PC-3 (cell line): ENCODE data around the gene GSK3B. TPM values are rescaled to one million over a fixed set of nuclear protein-coding genes. Genes with fewer than 3 reads are reported as not detected.
A peak's percentile ranks its signal among the peaks of the same experiment; 100 is the strongest.

Experiments used
- ATAC-seq: fragments of 200-7000 bp; cut with Tn5 transposase; 2 replicates; pipeline ENCODE4 v1.9.1; 2020; ENCODE audit warnings: mild to moderate bottlenecking, moderate library complexity
- BruUV-seq: library from RNA; stranded (reverse); fragments of 400-500 nt; replicated peaks from 2 replicates; lab custom pipeline; 2021; lab: Mats Ljungman, UMichigan
- CTCF ChIA-PET: fragments of 300-600 bp; sonication (Branson Sonifier 250); formaldehyde crosslinking; loops from one replicate; lab custom pipeline; 2022; ENCODE audit warnings: antibody characterized with exemption; lab: Charles Lee
- POLR2A ChIA-PET: fragments of 300-600 bp; sonication (Branson Sonifier 250); formaldehyde crosslinking; loops from one replicate; lab custom pipeline; 2022; ENCODE audit warnings: antibody characterized with exemption; ENCODE audit not compliant: unreplicated experiment; lab: Charles Lee
- DNase-seq: peaks from one replicate; pipeline ENCODE4 v3.0.0-alpha.2; 2015
- H2AFZ ChIP-seq: fragments of 300-600 bp; sonication (generic); 2 replicates; pipeline ENCODE4 v1.6.0; 2016; ENCODE audit warnings: antibody characterized with exemption, low read length
- H3F3A ChIP-seq: fragments of 300-600 bp; sonication (generic); one replicate; pipeline ENCODE4 v1.6.0; 2017; ENCODE audit warnings: antibody characterized with exemption, low read length, control low read depth, mild to moderate bottlenecking; ENCODE audit not compliant: unreplicated experiment
- H3K27ac ChIP-seq: fragments of 300-600 bp; sonication (generic); 2 replicates; pipeline ENCODE4 v1.5.1; 2016; ENCODE audit warnings: mild to moderate bottlenecking, low read length
- H3K27me3 ChIP-seq: fragments of 300-600 bp; sonication (generic); 2 replicates; pipeline ENCODE4 v1.6.1; 2016; ENCODE audit warnings: low read length, mixed read lengths
- H3K36me3 ChIP-seq: fragments of 300-600 bp; sonication (generic); 2 replicates; pipeline ENCODE4 v1.6.1; 2016; ENCODE audit warnings: low read depth, mixed run types, low read length, mixed read lengths
- H3K4me1 ChIP-seq: fragments of 300-600 bp; sonication (generic); 2 replicates; pipeline ENCODE4 v1.5.1; 2016; ENCODE audit warnings: low read length; ENCODE audit not compliant: insufficient read depth
- H3K4me2 ChIP-seq: fragments of 300-600 bp; sonication (generic); 2 replicates; pipeline ENCODE4 v1.6.0; 2016; ENCODE audit warnings: low read length
- H3K4me3 ChIP-seq: fragments of 300-600 bp; sonication (generic); 2 replicates; pipeline ENCODE4 v1.5.1; 2016; ENCODE audit warnings: mild to moderate bottlenecking, low read length, mixed read lengths
- H3K79me2 ChIP-seq: fragments of 300-600 bp; sonication (generic); 2 replicates; pipeline ENCODE4 v1.6.1; 2017; ENCODE audit warnings: low read length, mixed read lengths
- H3K9ac ChIP-seq: fragments of 300-600 bp; sonication (generic); 2 replicates; pipeline ENCODE4 v1.6.0; 2016; ENCODE audit warnings: mild to moderate bottlenecking, low read length
- H3K9me2 ChIP-seq: fragments of 300-600 bp; sonication (generic); replicated peaks from 2 replicates; pipeline ENCODE4 v1.6.1; 2016; ENCODE audit warnings: mixed run types, low read length, mixed read lengths
- H3K9me3 ChIP-seq: fragments of 300-600 bp; sonication (generic); 2 replicates; pipeline ENCODE4 v1.6.1; 2016; ENCODE audit warnings: low read length, mixed read lengths
- H4K20me1 ChIP-seq: fragments of 300-600 bp; sonication (generic); 2 replicates; pipeline ENCODE4 v1.6.1; 2016; ENCODE audit warnings: low read length, mixed read lengths
- EZH2 ChIP-seq: fragments of 300-600 bp; sonication (generic); IDR thresholded peaks from one replicate; pipeline ENCODE4 v1.6.1; 2017; ENCODE audit warnings: antibody characterized with exemption, mild to moderate bottlenecking, low read length; ENCODE audit not compliant: unreplicated experiment
- EZH2phosphoT487 ChIP-seq: fragments of 300-600 bp; sonication (generic); IDR thresholded peaks from 2 replicates; pipeline ENCODE4 v1.6.1; 2018; ENCODE audit warnings: mild to moderate bottlenecking, antibody characterized with exemption, low read length, borderline replicate concordance
- intact Hi-C: fragments of 100-400 bp; cut with micrococcal nuclease; formaldehyde crosslinking; loops from 2 replicates; pipeline ENCODE4 v1.9.0; 2023
- total RNA-seq: library from RNA; depleted of rRNA; stranded (reverse); fragments of >200 nt; gene quantifications from 2 replicates; pipeline ENCODE4 v1.2.3, GENCODE V29; 2014
- TF ChIP-seq, protein P1 (sequence below): fragments of 300-600 bp; sonication (generic); conservative IDR thresholded peaks from 2 replicates; pipeline ENCODE4 v1.5.1; 2017; ENCODE audit warnings: antibody characterized with exemption, low read depth, mild to moderate bottlenecking, low read length

The GSK3B gene
- total RNA-seq, 1 experiment from 2014 or later = 55.8 TPM

DNA sequence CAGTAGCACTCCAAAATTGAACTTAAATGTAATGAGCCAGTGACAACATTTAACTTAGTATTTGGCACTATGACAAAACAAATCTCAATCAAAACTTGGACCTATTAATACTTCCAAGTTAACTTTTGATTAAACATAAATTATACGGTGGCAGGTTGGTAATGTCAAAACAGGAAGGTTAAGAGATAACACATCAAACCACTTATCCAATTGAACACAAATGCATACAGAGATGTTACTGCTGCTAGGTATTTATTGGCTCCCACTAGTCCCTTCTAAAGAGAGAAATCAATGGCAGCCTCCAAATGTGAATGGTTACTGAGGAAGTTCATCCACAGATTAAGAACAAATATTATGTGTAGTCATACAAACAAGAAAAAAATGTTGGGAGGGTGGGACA is 1.8 kb downstream of the GSK3B start:
- Histone ChIP-seq H3K27ac (no peak overlapping the region), H3K36me3 (no peaks in the 10 kb centered on the region), H3K9me2 (no peaks in the 10 kb centered on the region), H2AFZ (no peak overlapping the region), H3K4me1 (peaks cover 32% of the 10 kb centered on the region), H3K9me3 (no peaks in the 10 kb centered on the region), H3K79me2 (peaks cover 84% of the 10 kb centered on the region), H3F3A (no peaks in the 10 kb centered on the region), H4K20me1 (peaks cover 53% of the 10 kb centered on the region), H3K4me2 (peak overlapping the region; percentile 84), H3K4me3 (peak overlapping the region; percentile 95), H3K9ac (peak overlapping the region; percentile 98), H3K27me3 (no peaks in the 10 kb centered on the region)
- intact Hi-C loops = no loop called here
- POLR2A ChIA-PET = interaction anchor here (0.6 kb wide), 1 partner anchor 244 kb away, joined by 3 read pairs; no protein-coding TSS in a partner anchor
- CTCF ChIA-PET = no interaction called here
- TF ChIP-seq EZH2phosphoT487 (no peak), EZH2 (no peak)
- TF ChIP-seq, protein P1, sequence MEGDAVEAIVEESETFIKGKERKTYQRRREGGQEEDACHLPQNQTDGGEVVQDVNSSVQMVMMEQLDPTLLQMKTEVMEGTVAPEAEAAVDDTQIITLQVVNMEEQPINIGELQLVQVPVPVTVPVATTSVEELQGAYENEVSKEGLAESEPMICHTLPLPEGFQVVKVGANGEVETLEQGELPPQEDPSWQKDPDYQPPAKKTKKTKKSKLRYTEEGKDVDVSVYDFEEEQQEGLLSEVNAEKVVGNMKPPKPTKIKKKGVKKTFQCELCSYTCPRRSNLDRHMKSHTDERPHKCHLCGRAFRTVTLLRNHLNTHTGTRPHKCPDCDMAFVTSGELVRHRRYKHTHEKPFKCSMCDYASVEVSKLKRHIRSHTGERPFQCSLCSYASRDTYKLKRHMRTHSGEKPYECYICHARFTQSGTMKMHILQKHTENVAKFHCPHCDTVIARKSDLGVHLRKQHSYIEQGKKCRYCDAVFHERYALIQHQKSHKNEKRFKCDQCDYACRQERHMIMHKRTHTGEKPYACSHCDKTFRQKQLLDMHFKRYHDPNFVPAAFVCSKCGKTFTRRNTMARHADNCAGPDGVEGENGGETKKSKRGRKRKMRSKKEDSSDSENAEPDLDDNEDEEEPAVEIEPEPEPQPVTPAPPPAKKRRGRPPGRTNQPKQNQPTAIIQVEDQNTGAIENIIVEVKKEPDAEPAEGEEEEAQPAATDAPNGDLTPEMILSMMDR = no peak
- BruUV-seq = no TSS peak
- ATAC-seq (no peak), DNase-seq (peak; percentile 20)

DNA sequence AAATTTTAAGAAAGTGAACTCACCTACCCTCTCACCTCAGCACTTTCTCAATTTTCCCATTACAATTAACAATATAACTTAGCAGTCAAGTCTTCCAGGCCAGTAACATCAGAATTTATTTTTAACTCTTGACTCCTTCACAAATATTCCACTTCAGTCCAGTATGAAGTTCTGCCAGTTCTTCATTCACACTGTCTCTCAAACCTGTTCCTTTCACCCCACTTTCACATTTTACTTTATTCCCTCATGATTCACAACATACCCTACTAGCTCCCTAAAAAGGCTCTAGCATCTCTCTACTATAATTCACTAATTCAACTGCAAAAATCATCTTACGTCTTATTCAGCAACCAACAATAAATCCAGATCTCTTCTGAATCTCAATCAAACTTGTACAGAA is 3.8 kb downstream of the GSK3B start:
- CTCF ChIA-PET = no interaction called here
- intact Hi-C loops = no loop called here
- Histone ChIP-seq H3K79me2 (peaks cover 87% of the 10 kb centered on the region), H3K4me3 (peak overlapping the region; percentile 95), H3K27me3 (no peaks in the 10 kb centered on the region), H2AFZ (no peak overlapping the region), H4K20me1 (peaks cover 70% of the 10 kb centered on the region), H3K27ac (no peak overlapping the region), H3K9me3 (no peaks in the 10 kb centered on the region), H3K9ac (peak overlapping the region; percentile 98; the same call in 1 of the 2 replicates), H3K4me2 (peak overlapping the region; percentile 84), H3K36me3 (no peaks in the 10 kb centered on the region), H3F3A (no peaks in the 10 kb centered on the region), H3K4me1 (peaks cover 20% of the 10 kb centered on the region), H3K9me2 (no peaks in the 10 kb centered on the region)
- TF ChIP-seq EZH2 (no peak), EZH2phosphoT487 (no peak)
- TF ChIP-seq, protein P1 = no peak
- no TSS peak for BruUV-seq
- ATAC-seq (no peak), DNase-seq (no peak)
- POLR2A ChIA-PET = no interaction called here

DNA sequence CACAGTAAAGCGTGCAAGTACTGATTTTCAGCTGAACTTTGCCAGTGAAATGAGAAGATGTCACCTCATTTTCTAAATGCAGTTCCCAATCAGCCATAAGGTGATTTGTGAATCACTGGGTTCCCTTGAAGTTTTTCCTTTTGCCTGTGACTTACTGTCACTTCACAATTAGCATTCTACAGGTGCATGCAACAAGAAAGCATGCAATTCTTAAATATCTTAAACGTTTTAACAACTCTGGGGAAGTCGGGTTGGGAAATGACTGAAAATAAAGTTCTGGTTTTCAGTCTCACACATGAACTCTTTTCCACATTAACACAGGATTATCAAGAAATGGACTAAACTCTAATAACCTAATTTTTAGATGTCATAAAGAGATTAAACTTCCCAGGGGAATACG is 5.2 kb downstream of the GSK3B start:
- Histone ChIP-seq H3K9me2 (no peaks in the 10 kb centered on the region), H3K4me1 (peaks cover 20% of the 10 kb centered on the region), H3K9ac (no peak overlapping the region), H3K4me3 (peak overlapping the region; percentile 10; the same call in 1 of the 2 replicates), H3K36me3 (no peaks in the 10 kb centered on the region), H3K27me3 (no peaks in the 10 kb centered on the region), H4K20me1 (peaks cover 74% of the 10 kb centered on the region), H3K27ac (no peak overlapping the region), H3K9me3 (no peaks in the 10 kb centered on the region), H3K4me2 (peak overlapping the region; percentile 84), H3K79me2 (peaks cover 100% of the 10 kb centered on the region), H3F3A (no peaks in the 10 kb centered on the region), H2AFZ (no peak overlapping the region)
- intact Hi-C loops = no loop called here
- DNase-seq (no peak), ATAC-seq (no peak)
- TF ChIP-seq, protein P1 = no peak
- TF ChIP-seq EZH2phosphoT487 = no peak
- TF ChIP-seq EZH2 = no peak
- no TSS peak for BruUV-seq
- POLR2A ChIA-PET = no interaction called here
- CTCF ChIA-PET = no interaction called here
